Cardiac atrium fibroblast (primary cell): Measurements from ENCODE around the gene EXOSC7. TPM values are rescaled to one million over a fixed set of nuclear protein-coding genes. Genes with fewer than 3 reads are reported as not detected.

Experiments used
- total RNA-seq: library from RNA; depleted of rRNA; stranded (reverse); fragments of >200 nt; gene quantifications from 2 replicates; pipeline ENCODE4 v1.2.3, GENCODE V29; 2015

EXOSC7 gene
- total RNA-seq = 50.7 and 55.6 TPM in 2 replicates

DNA sequence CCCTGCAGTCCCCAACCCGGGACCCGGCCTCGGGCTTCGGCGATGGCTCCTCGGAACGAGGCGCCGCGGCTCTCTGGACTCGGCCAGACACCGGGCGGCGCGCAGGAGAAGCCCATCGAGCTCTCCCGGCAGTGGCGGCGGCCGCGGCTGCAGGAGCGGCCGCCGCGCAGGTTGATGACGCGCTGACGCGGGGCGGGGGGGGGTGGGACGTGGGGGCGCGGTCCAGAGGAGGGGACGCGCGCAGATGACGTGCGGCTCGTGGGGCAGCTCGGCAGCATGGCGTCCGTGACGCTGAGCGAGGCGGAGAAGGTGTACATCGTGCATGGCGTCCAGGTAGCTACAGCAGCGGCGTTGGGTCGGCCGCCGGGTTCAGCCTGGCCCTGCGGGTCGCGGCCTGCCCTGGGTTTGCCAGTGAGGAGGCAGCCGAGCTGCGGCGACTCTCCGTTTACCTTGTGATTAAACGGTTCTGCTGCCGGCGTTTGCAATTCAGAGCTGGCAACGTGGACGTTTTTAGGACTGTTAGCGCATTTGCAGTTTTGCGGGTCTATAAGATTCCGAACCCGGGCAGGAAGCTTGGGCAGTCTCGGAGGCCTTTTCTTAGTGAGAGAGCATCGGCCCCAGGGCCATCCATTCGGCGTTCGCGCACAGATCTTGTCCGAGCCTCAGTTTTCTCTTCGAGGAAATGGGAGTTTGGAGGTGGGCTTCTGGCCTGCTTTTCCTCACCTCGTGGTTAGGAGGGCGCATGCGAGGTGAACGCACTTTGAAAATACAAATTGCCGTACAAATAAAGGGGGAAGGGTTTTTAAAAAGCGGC is at the start of gene EXOSC7, which contains the start of gene ZDHHC3:
TSS of gene EXOSC7 (plus strand) at position 243 of the 814 bp plus-strand sequence. CDS start at position 277, 34 bp downstream.
TSS of gene ZDHHC3 (minus strand) at position 173 of the 814 bp plus-strand sequence. CDS start 16,738 bp downstream, outside the sequence.

DNA sequence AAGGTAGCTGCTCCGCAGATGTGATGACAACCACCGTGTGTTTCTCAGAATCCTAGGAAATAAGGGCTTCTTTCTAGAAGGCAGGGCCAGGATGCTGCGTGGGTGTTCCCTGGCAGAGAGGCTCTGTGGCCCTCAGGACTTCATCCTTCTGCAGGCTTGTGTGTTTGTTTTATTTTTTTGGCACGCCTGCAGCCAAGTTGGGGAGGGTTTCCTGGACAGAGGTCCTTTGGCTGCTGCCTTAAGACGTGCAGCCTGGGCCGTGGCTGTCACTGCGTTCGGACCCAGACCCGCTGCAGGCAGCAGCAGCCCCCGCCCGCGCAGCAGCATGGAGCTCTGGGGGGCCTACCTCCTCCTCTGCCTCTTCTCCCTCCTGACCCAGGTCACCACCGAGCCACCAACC is 50.0 kb downstream of the EXOSC7 start, which contains the start of gene CLEC3B:
TSS of gene CLEC3B (plus strand) at position 266 of the 400 bp plus-strand sequence. CDS start at position 326, 60 bp downstream.

Other genes with a start within 250 kb of the EXOSC7 start
- gene ZNF501, start 246.6 kb upstream of the EXOSC7 start, total RNA-seq = 3.1 and 11.9 TPM in 2 replicates
- 17.5 and 19.0 TPM in 2 replicates for gene KIAA1143, start 214.6 kb upstream of the EXOSC7 start, total RNA-seq
- 4.2 and 5.4 TPM in 2 replicates for gene KIF15, start 214.4 kb upstream of the EXOSC7 start, total RNA-seq
- gene TMEM42, start 114.3 kb upstream of the EXOSC7 start, total RNA-seq = 13.5 and 35.2 TPM in 2 replicates
- gene TGM4, start 101.6 kb upstream of the EXOSC7 start, total RNA-seq = not detected in 2 replicates
- 54.0 and 64.3 TPM in 2 replicates for gene ZDHHC3, start 70 bp upstream of the EXOSC7 start, total RNA-seq
- gene CLEC3B, start 50.1 kb downstream of the EXOSC7 start, total RNA-seq = 202 and 203 TPM in 2 replicates
- gene CDCP1, start 170.1 kb downstream of the EXOSC7 start, total RNA-seq = 1.8 and 7.8 TPM in 2 replicates